PC-3 (cell line): ENCODE results near the gene STRIP1.

ENCODE experiments used
- EZH2 ChIP-seq: fragments of 300-600 bp; sonication (generic); IDR thresholded peaks from one replicate; pipeline ENCODE4 v1.6.1; 2017; ENCODE audit warnings: antibody characterized with exemption, mild to moderate bottlenecking, low read length; ENCODE audit not compliant: unreplicated experiment
- TF ChIP-seq, protein P1 (sequence below): fragments of 300-600 bp; sonication (generic); conservative IDR thresholded peaks from 2 replicates; pipeline ENCODE4 v1.5.1; 2017; ENCODE audit warnings: antibody characterized with exemption, low read depth, mild to moderate bottlenecking, low read length

DNA sequence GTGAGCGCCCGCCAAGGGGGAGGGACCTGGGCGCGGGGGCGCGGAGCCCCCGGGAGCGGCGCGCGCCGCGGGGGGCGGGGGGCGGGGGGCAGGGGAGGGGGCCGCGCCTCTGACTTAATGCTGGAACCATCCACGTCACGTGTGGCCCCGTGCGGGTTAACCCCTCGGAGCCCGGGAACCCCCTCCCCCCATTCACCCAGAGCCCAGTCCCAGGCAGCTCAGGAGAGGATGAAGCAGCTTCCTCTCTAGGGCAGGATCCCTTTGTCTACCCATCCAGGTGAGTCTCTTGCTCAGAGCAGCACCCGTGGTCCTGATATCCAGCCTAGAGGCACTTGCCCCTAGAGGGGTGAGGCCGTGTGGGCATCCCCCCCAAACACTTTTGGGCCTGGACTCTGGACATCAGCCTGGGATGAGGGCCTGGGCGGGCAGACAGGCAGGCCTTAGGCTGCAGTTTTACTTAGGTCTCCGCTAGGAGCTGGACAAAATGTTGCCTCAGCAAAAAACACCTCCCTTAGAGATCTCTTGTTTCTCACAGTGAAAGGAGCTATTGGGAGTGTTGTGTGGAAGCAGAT, 36.3 kb downstream of the STRIP1 start, which contains the start of gene ALX3:
- no peak for TF ChIP-seq EZH2
- TF ChIP-seq, protein P1, sequence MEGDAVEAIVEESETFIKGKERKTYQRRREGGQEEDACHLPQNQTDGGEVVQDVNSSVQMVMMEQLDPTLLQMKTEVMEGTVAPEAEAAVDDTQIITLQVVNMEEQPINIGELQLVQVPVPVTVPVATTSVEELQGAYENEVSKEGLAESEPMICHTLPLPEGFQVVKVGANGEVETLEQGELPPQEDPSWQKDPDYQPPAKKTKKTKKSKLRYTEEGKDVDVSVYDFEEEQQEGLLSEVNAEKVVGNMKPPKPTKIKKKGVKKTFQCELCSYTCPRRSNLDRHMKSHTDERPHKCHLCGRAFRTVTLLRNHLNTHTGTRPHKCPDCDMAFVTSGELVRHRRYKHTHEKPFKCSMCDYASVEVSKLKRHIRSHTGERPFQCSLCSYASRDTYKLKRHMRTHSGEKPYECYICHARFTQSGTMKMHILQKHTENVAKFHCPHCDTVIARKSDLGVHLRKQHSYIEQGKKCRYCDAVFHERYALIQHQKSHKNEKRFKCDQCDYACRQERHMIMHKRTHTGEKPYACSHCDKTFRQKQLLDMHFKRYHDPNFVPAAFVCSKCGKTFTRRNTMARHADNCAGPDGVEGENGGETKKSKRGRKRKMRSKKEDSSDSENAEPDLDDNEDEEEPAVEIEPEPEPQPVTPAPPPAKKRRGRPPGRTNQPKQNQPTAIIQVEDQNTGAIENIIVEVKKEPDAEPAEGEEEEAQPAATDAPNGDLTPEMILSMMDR: no peak
